GM12891 (cell line): ENCODE measurements around the gene APOBEC4.

Experiments
- DNase-seq: peaks from one replicate; pipeline ENCODE4 v3.0.0; 2011; ENCODE audit warnings: low spot score; ENCODE audit not compliant: insufficient read length
- FAIRE-seq: peaks from 2 replicates; lab custom pipeline; 2011; peaks lifted over from hg19 to GRCh38; lab: Jason Lieb, UNC
- PAX5 ChIP-seq: IDR thresholded peaks from 2 replicates; pipeline ENCODE4 v1.6.1; 2011; ENCODE audit warnings: low read length, moderate library complexity, mild to moderate bottlenecking; ENCODE audit not compliant: insufficient read depth, severe bottlenecking
- POLR2A ChIP-seq: IDR thresholded peaks from 2 replicates; pipeline ENCODE4 v1.6.1; 2011; ENCODE audit warnings: low read depth, low read length, control low read depth
- POLR2AphosphoS5 ChIP-seq: IDR thresholded peaks from 2 replicates; pipeline ENCODE4 v1.6.1; 2011; ENCODE audit warnings: low read depth, low read length, control low read depth
- POU2F2 ChIP-seq: IDR thresholded peaks from 2 replicates; pipeline ENCODE4 v1.6.1; 2011; ENCODE audit warnings: low read depth, mild to moderate bottlenecking, control low read depth, low read length, moderate library complexity
- SPI1 ChIP-seq: IDR thresholded peaks from 2 replicates; pipeline ENCODE4 v1.6.1; 2011; ENCODE audit warnings: low read depth, low read length, control low read depth
- TAF1 ChIP-seq: IDR thresholded peaks from 2 replicates; pipeline ENCODE4 v1.6.1; 2011; ENCODE audit warnings: low read depth, low read length, control low read depth

The APOBEC4 gene

DNA sequence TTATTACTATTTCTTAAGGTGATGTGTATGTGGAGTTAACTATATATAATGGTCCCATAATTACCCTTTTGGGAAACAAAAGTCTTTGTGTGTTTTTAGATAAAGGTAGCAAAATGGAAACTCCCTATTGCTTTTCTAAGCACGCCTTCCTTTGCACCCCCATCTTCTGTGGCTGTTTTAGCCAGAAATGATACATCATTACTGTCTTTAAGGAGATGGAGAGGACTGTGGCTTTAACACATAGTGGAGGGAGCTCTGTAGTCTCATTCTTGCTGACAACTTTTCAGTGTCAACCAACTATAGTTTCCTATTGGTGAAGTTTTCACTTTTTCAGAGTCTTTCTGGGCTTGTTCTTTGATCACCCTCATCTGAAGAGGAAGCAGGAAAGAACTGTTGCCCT is 1.0 kb downstream of the APOBEC4 start:
- no peak for DNase-seq
- no peak for FAIRE-seq
- no peak for TF ChIP-seq PAX5
- TF ChIP-seq SPI1: no peak
- TF ChIP-seq POU2F2: no peak
- no peak for TF ChIP-seq TAF1
- TF ChIP-seq POLR2A: no peak
- no peak for TF ChIP-seq POLR2AphosphoS5

GRCh38 chr1:183651612-183652011 is 1.5 kb downstream of the APOBEC4 start:
- no peak for DNase-seq
- TF ChIP-seq TAF1 (no peak), POU2F2 (no peak), POLR2AphosphoS5 (no peak), PAX5 (no peak), SPI1 (no peak), POLR2A (no peak)
- no peak for FAIRE-seq

- no peak for DNase-seq
- TF ChIP-seq TAF1 (no peak), SPI1 (no peak), PAX5 (no peak), POLR2AphosphoS5 (no peak), POU2F2 (no peak), POLR2A (no peak)
- FAIRE-seq: no peak
Observed at GRCh38 chr1:183648042-183648441, 5.1 kb downstream of the APOBEC4 start.

GRCh38 chr1:183646776-183647175 is 6.3 kb downstream of the APOBEC4 start:
- FAIRE-seq: peak; percentile 52
- no peak for TF ChIP-seq TAF1
- TF ChIP-seq POU2F2: no peak
- TF ChIP-seq POLR2A: no peak
- TF ChIP-seq SPI1: no peak
- no peak for TF ChIP-seq POLR2AphosphoS5
- TF ChIP-seq PAX5: no peak
- DNase-seq: no peak

- DNase-seq (no peak), FAIRE-seq (no peak)
- TF ChIP-seq POLR2AphosphoS5 (no peak), TAF1 (no peak), POU2F2 (no peak)
Observed at GRCh38 chr1:183645531-183645930, 7.6 kb downstream of the APOBEC4 start.

- no peak for TF ChIP-seq TAF1
- TF ChIP-seq POLR2A: no peak
- no peak for TF ChIP-seq PAX5
- TF ChIP-seq POU2F2: no peak
- TF ChIP-seq POLR2AphosphoS5: no peak
- no peak for TF ChIP-seq SPI1
- FAIRE-seq (no peak), DNase-seq (no peak)
Observed at GRCh38 chr1:183642166-183642565, 10.9 kb downstream of the APOBEC4 start.

GRCh38 chr1:183640193-183640592 is 12.9 kb downstream of the APOBEC4 start:
- TF ChIP-seq PAX5 (no peak), POU2F2 (no peak), POLR2AphosphoS5 (no peak), TAF1 (no peak), SPI1 (no peak), POLR2A (no peak)
- DNase-seq: no peak

GRCh38 chr1:183638649-183639387 is 14.3 kb downstream of the APOBEC4 start:
- FAIRE-seq (no peak), DNase-seq (no peak)
- TF ChIP-seq POLR2A (no peak), TAF1 (no peak), POLR2AphosphoS5 (no peak), POU2F2 (no peak), SPI1 (no peak), PAX5 (no peak)

More at GRCh38 chr1:183640193-183640592, 12.9 kb downstream of the APOBEC4 start:
- FAIRE-seq: no peak

- FAIRE-seq: no peak
- no peak for DNase-seq
- TF ChIP-seq SPI1 (no peak), TAF1 (no peak), POU2F2 (no peak), POLR2A (no peak), PAX5 (no peak), POLR2AphosphoS5 (no peak)
Observed at GRCh38 chr1:183636783-183637182, 16.3 kb downstream of the APOBEC4 start.

DNA sequence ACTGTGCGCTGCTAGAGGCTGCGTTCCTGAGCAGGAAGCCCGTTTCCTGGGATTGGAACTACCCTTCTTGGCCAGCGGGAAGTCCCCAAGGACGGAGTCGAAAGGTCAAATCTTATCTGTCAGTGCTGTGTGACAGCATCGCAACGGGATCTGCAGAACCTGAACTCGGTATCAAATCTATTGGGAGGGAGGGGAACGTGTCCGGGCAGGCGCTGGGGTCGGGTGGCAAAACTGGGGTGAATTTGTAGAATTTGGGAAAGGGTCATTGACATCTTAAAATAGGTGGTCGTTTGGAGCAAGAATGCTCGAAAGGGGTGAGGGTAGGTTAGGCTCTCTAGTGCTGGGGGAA is 16.8 kb downstream of the APOBEC4 start:
- TF ChIP-seq POLR2A (no peak), POLR2AphosphoS5 (no peak), SPI1 (no peak), POU2F2 (no peak), TAF1 (no peak), PAX5 (no peak)
- no peak for DNase-seq
- no peak for FAIRE-seq
